Nephron progenitor cell (in vitro differentiated cells): Measurements from ENCODE around the gene NOL9.
"Not testable (repeated sequence)": the region's sequence is repeated elsewhere in the genome, so short reads cannot be mapped to it uniquely, and the experiment has no call there.

Source experiments
- DNase-seq: peaks from one replicate; pipeline ENCODE4 v3.0.0; 2021
- H3K27ac Mint-ChIP-seq: 2 replicates; pipeline ENCODE4 v1.8.0; 2021; ENCODE audit warnings: mild to moderate bottlenecking, moderate library complexity, mixed read lengths
- H3K27me3 Mint-ChIP-seq: 2 replicates; pipeline ENCODE4 v1.8.0; 2021; ENCODE audit warnings: mild to moderate bottlenecking, low read depth, mixed read lengths; ENCODE audit not compliant: poor library complexity
- H3K36me3 Mint-ChIP-seq: 2 replicates; pipeline ENCODE4 v1.8.0; 2021; ENCODE audit warnings: low read depth, mixed read lengths
- H3K4me1 Mint-ChIP-seq: 2 replicates; pipeline ENCODE4 v1.8.0; 2021; ENCODE audit warnings: mixed read lengths
- H3K4me3 Mint-ChIP-seq: 2 replicates; pipeline ENCODE4 v1.8.0; 2021; ENCODE audit warnings: mild to moderate bottlenecking, moderate library complexity, mixed read lengths
- H3K9me3 Mint-ChIP-seq: 2 replicates; pipeline ENCODE4 v1.8.0; 2021; ENCODE audit warnings: mild to moderate bottlenecking, moderate library complexity, mixed read lengths
- CTCF ChIP-seq: fragments of 200-600 bp; sonication (generic); IDR thresholded peaks from 2 replicates; pipeline ENCODE4 v1.5.0; 2021; ENCODE audit warnings: antibody characterized with exemption

Gene NOL9

DNA sequence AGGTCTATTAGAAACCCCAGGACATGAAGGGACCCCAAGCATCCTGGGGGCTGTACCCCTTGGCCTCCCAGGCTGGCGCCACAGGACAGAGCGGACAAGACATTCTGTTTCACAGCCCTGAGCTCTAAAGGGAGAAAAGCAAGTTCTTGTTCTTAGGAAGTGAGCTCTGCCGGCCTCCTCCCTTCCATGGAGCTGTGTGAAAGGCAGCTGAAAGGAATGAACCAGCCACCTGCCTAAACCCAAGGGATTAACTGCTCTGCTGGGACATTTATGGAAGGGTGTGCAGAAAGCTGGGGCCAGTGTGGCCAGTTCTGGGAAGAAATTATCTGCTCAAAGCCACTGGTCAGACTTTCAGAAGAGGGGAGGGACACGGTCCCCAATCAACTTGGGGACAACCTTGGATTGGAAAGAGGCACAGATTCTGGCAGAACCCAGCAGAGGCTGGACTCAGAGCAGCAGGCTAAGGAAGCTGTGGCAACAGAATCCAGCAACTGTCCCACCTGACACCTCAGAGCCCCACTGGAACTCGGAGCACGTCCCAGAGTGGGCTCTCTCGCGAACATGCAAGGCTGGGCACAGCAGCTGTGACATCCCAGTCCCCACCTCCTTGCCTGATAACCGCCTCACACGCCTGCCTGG is 46.2 kb upstream of the NOL9 start:
- peaks cover 10% of the 10 kb centered on the region for H3K36me3 Mint-ChIP-seq
- H3K4me1 Mint-ChIP-seq, result peaks cover 71% of the 10 kb centered on the region
- no peak for TF ChIP-seq CTCF
- H3K27ac Mint-ChIP-seq, result no peak overlapping the region
- H3K4me3 Mint-ChIP-seq, result peak overlapping the region; percentile 90
- DNase-seq, result peak; percentile 33
- H3K27me3 Mint-ChIP-seq, result no peaks in the 10 kb centered on the region
- no peaks in the 10 kb centered on the region for H3K9me3 Mint-ChIP-seq

DNA sequence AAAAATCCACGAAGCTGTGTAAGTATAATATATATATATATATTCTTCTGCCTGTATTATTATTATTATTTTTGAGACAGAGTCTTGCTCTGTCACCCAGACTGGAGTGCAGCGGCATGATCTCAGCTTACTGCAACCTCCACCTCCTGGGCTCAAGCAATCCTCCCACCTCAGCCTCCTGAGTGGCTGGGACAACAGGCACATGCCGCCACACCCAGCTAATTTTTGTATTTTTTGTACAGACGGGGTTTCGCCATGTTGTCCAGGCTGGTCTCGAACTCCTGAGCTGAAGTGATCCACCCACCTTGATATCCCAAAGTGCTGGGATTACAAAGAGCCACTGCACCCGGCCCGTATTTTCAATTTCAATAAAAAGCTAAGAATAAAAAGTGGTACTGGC is 45.7 kb upstream of the NOL9 start:
- Mint-ChIP-seq H3K4me3 (peak overlapping the region; percentile 90), H3K4me1 (peaks cover 67% of the 10 kb centered on the region), H3K36me3 (peaks cover 15% of the 10 kb centered on the region)
- not testable (repeated sequence) for DNase-seq, H3K9me3 Mint-ChIP-seq, H3K27me3 Mint-ChIP-seq, H3K27ac Mint-ChIP-seq

DNA sequence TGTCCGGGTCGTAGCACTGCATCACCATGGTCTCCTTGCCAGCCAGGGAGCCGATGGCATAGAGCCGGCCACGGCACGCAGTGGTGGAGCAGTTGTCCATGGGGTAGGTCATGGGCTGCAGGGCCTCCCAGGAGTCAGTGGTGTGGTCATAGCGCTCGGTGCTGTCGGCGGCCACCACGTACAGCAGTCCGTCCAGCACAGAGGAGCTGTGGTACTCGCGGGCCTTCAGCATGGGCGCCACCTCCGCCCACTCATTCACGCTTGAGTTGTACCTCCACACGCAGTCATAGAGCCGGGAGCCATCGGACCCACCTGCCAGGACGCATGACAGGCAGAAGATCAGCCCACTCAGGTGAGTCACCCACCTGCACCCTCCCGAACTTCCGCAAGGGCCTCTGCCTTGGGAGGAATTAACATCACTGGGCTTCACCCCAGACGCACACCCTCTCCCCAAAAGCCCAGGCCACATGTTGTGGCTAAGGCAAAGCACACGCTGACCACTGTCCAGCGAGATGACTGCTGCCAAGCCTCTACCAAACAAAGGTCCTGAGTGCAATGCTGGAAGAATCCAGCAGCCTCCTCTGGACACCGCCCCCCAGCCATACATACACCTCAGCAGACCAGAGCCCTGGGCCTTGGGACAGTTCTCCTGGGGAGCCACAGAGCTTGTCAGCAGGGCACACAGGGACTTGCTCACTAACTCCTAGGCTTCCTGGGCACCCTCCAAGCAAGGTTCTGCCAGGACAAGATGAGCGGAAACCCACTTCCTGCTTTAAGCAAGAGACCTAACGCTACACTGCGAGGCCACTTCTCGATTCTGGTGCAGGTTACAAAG is 45.0 kb upstream of the NOL9 start:
- Mint-ChIP-seq H3K36me3 (peaks cover 19% of the 10 kb centered on the region), H3K4me1 (peaks cover 63% of the 10 kb centered on the region), H3K9me3 (no peaks in the 10 kb centered on the region), H3K27ac (no peak overlapping the region), H3K27me3 (no peaks in the 10 kb centered on the region), H3K4me3 (peak overlapping the region; percentile 25)
- TF ChIP-seq CTCF, result no peak
- no peak for DNase-seq

DNA sequence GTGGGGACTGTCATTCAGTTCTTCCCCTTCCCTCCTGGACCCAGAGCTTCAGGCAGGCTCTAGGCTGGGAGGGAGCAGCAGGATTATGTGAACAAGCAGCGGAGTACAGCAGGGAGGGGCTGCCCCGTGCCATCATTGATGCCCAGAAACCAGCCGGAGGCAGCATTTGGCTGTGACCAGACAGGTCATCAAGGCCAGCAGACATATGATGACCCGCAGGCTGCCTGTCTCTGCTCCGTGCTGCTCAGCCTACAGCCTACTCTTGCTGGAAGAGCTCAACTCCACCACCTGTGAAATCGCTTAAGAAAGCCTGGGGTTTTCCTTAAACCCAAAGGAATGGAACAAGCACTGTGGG is 43.4 kb upstream of the NOL9 start:
- no peak for DNase-seq
- H3K4me3 Mint-ChIP-seq, result no peak overlapping the region
- peaks cover 24% of the 10 kb centered on the region for H3K36me3 Mint-ChIP-seq
- no peak overlapping the region for H3K27ac Mint-ChIP-seq
- no peak for TF ChIP-seq CTCF
- no peaks in the 10 kb centered on the region for H3K9me3 Mint-ChIP-seq
- H3K27me3 Mint-ChIP-seq, result no peaks in the 10 kb centered on the region
- peaks cover 51% of the 10 kb centered on the region for H3K4me1 Mint-ChIP-seq

- peaks cover 51% of the 10 kb centered on the region for H3K4me1 Mint-ChIP-seq
- no peaks in the 10 kb centered on the region for H3K27me3 Mint-ChIP-seq
- peak overlapping the region; percentile 26 for H3K4me3 Mint-ChIP-seq
- DNase-seq, result no peak
- H3K9me3 Mint-ChIP-seq, result no peaks in the 10 kb centered on the region
- no peak for TF ChIP-seq CTCF
- peak overlapping the region; percentile 51 for H3K27ac Mint-ChIP-seq
- H3K36me3 Mint-ChIP-seq, result peaks cover 24% of the 10 kb centered on the region
Observed at GRCh38 chr1:6596886-6597776, 42.8 kb upstream of the NOL9 start.

GRCh38 chr1:6596351-6596750 is 42.0 kb upstream of the NOL9 start:
- Mint-ChIP-seq H3K9me3 (no peaks in the 10 kb centered on the region), H3K27ac (peak overlapping the region; percentile 16), H3K36me3 (peaks cover 24% of the 10 kb centered on the region), H3K4me3 (peak overlapping the region; percentile 25), H3K4me1 (peaks cover 51% of the 10 kb centered on the region), H3K27me3 (no peaks in the 10 kb centered on the region)
- TF ChIP-seq CTCF, result no peak
- no peak for DNase-seq
